ENCODE measurements around the gene IFT57.

The IFT57 gene

GRCh38 chr3:108157273-108157672, 65.0 kb downstream of the IFT57 start:
- TF ChIP-seq FOXM1 (IDR thresholded peaks at IDR 0.05; ENCODE audit: borderline replicate concordance, low read depth), result no peak

GRCh38 chr3:108156312-108156853, 65.8 kb downstream of the IFT57 start:
- no peak for TF ChIP-seq CEBPB (IDR thresholded peaks at IDR 0.05)
- no peak for TF ChIP-seq NFIC (IDR thresholded peaks at IDR 0.05)
- TF ChIP-seq TAF1 (IDR thresholded peaks at IDR 0.05; ENCODE audit: low read depth), result no peak
- no peak for TF ChIP-seq FOXM1 (IDR thresholded peaks at IDR 0.05; ENCODE audit: borderline replicate concordance, low read depth)
- no peak for TF ChIP-seq EP300 (IDR thresholded peaks at IDR 0.05; ENCODE audit: borderline replicate concordance)
- no peak for TF ChIP-seq TCF12 (IDR thresholded peaks at IDR 0.05; ENCODE audit: low read depth)
- TF ChIP-seq ZBTB7A (IDR thresholded peaks at IDR 0.05; ENCODE audit: low read depth), result no peak
- no peak for TF ChIP-seq REST (IDR thresholded peaks at IDR 0.05; ENCODE audit: low read depth)
- TF ChIP-seq YY1 (IDR thresholded peaks at IDR 0.05; ENCODE audit: low read depth), result no peak
- TF ChIP-seq TEAD4 (IDR thresholded peaks at IDR 0.05), result no peak

GRCh38 chr3:108153451-108153981, 68.7 kb downstream of the IFT57 start:
- TF ChIP-seq RAD21 (IDR thresholded peaks at IDR 0.05; ENCODE audit: low read depth) (peak; percentile 74), EP300 (IDR thresholded peaks at IDR 0.05; ENCODE audit: borderline replicate concordance) (no peak), TEAD4 (IDR thresholded peaks at IDR 0.05) (no peak), EGR1 (IDR thresholded peaks at IDR 0.05) (no peak)

GRCh38 chr3:108152274-108152673, 70.0 kb downstream of the IFT57 start:
- TF ChIP-seq EGR1 (IDR thresholded peaks at IDR 0.05) (no peak), RAD21 (IDR thresholded peaks at IDR 0.05; ENCODE audit: low read depth) (no peak), TAF1 (IDR thresholded peaks at IDR 0.05; ENCODE audit: low read depth) (no peak), USF1 (IDR thresholded peaks at IDR 0.05) (no peak), REST (IDR thresholded peaks at IDR 0.05; ENCODE audit: low read depth) (no peak), MAX (IDR thresholded peaks at IDR 0.05) (no peak), YY1 (IDR thresholded peaks at IDR 0.05; ENCODE audit: low read depth) (no peak), ZBTB7A (IDR thresholded peaks at IDR 0.05; ENCODE audit: low read depth) (no peak), TCF12 (IDR thresholded peaks at IDR 0.05; ENCODE audit: low read depth) (no peak), CREB1 (IDR thresholded peaks at IDR 0.05; ENCODE audit: low read depth) (no peak), EP300 (IDR thresholded peaks at IDR 0.05; ENCODE audit: borderline replicate concordance) (no peak), CEBPB (IDR thresholded peaks at IDR 0.05) (no peak), NFIC (IDR thresholded peaks at IDR 0.05) (no peak), TEAD4 (IDR thresholded peaks at IDR 0.05) (no peak), FOXM1 (IDR thresholded peaks at IDR 0.05; ENCODE audit: borderline replicate concordance, low read depth) (no peak)

GRCh38 chr3:108150200-108150599, 72.0 kb downstream of the IFT57 start:
- TF ChIP-seq REST (IDR thresholded peaks at IDR 0.05; ENCODE audit: low read depth) (no peak), USF1 (IDR thresholded peaks at IDR 0.05) (no peak), EGR1 (IDR thresholded peaks at IDR 0.05) (no peak), CREB1 (IDR thresholded peaks at IDR 0.05; ENCODE audit: low read depth) (no peak), MAX (IDR thresholded peaks at IDR 0.05) (no peak), FOXM1 (IDR thresholded peaks at IDR 0.05; ENCODE audit: borderline replicate concordance, low read depth) (no peak), TCF12 (IDR thresholded peaks at IDR 0.05; ENCODE audit: low read depth) (no peak), CEBPB (IDR thresholded peaks at IDR 0.05) (no peak), NFIC (IDR thresholded peaks at IDR 0.05) (no peak), TAF1 (IDR thresholded peaks at IDR 0.05; ENCODE audit: low read depth) (no peak)

Data from Ishikawa (cell line).